ENCODE data around the gene AMZ1. TPM values are rescaled to one million over a fixed set of nuclear protein-coding genes. Genes with fewer than 3 reads are reported as not detected.

AMZ1 gene
- total RNA-seq, 1 experiment from 2014 or later, result 0.85 TPM

DNA sequence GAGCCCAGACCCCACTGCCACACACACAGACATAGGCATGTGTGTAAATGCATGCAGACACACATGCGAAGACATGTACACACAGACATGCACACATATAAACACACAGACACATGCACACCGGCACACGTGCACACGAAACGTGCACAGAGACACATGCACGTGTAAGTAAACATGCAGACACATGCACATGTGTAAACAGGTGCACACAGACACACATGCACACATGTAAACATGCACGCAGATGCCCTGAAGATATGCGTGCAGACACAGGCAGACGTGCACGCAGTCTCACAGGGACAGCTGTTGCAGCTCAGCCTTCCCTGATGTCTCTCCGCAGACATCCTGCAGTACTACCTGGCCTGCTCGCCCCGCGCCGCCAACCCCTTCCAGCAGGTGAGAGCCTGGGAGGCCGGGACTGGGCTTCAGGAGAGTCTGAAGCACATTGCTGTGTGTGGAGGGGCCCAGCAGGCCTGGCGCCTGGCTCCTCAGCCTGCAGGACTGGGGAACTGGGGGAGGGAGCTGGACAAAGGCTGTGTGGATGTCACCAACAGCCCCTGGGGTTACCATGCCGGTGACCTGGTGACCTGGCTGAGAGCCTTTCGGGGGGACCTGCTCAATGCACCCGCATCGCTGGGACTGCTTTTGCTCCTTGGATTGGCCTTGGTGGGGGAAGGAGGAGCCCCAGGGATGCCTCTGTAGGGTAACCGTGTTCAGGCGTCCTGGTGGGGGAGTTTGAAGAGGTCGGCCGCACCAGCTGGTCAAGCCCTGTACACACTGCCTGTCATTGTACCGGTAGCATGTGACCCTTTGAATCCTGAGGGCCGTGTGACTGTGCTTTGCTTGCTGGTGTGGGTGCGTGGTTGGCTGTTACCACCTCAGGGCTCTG lies 35.9 kb upstream of the AMZ1 start (continued):
- TF ChIP-seq, protein P1, sequence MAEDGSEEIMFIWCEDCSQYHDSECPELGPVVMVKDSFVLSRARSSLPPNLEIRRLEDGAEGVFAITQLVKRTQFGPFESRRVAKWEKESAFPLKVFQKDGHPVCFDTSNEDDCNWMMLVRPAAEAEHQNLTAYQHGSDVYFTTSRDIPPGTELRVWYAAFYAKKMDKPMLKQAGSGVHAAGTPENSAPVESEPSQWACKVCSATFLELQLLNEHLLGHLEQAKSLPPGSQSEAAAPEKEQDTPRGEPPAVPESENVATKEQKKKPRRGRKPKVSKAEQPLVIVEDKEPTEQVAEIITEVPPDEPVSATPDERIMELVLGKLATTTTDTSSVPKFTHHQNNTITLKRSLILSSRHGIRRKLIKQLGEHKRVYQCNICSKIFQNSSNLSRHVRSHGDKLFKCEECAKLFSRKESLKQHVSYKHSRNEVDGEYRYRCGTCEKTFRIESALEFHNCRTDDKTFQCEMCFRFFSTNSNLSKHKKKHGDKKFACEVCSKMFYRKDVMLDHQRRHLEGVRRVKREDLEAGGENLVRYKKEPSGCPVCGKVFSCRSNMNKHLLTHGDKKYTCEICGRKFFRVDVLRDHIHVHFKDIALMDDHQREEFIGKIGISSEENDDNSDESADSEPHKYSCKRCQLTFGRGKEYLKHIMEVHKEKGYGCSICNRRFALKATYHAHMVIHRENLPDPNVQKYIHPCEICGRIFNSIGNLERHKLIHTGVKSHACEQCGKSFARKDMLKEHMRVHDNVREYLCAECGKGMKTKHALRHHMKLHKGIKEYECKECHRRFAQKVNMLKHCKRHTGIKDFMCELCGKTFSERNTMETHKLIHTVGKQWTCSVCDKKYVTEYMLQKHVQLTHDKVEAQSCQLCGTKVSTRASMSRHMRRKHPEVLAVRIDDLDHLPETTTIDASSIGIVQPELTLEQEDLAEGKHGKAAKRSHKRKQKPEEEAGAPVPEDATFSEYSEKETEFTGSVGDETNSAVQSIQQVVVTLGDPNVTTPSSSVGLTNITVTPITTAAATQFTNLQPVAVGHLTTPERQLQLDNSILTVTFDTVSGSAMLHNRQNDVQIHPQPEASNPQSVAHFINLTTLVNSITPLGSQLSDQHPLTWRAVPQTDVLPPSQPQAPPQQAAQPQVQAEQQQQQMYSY (CRISPR knock-in tag; IDR thresholded peaks at IDR 0.05), result no peak
- TF ChIP-seq MYBL2 (CRISPR knock-in tag; IDR thresholded peaks at IDR 0.05) (no peak), USF2 (CRISPR knock-in tag; IDR thresholded peaks at IDR 0.05) (no peak), GTF2I (CRISPR knock-in tag; conservative IDR thresholded peaks at IDR 0.05) (no peak), ZNF416 (CRISPR knock-in tag; IDR thresholded peaks at IDR 0.05) (no peak), NFATC4 (CRISPR knock-in tag; IDR thresholded peaks at IDR 0.05) (no peak), ZBTB43 (CRISPR knock-in tag; IDR thresholded peaks at IDR 0.05) (no peak), KAT7 (CRISPR knock-in tag; IDR thresholded peaks at IDR 0.05; ENCODE audit: borderline replicate concordance) (no peak), CREM (CRISPR knock-in tag; IDR thresholded peaks at IDR 0.05) (no peak), NR1H2 (CRISPR knock-in tag; IDR thresholded peaks at IDR 0.05) (no peak), NR2C2 (CRISPR knock-in tag; IDR thresholded peaks at IDR 0.05) (no peak), ATF3 (CRISPR knock-in tag; conservative IDR thresholded peaks at IDR 0.05) (no peak)
- TF ChIP-seq, protein P2, sequence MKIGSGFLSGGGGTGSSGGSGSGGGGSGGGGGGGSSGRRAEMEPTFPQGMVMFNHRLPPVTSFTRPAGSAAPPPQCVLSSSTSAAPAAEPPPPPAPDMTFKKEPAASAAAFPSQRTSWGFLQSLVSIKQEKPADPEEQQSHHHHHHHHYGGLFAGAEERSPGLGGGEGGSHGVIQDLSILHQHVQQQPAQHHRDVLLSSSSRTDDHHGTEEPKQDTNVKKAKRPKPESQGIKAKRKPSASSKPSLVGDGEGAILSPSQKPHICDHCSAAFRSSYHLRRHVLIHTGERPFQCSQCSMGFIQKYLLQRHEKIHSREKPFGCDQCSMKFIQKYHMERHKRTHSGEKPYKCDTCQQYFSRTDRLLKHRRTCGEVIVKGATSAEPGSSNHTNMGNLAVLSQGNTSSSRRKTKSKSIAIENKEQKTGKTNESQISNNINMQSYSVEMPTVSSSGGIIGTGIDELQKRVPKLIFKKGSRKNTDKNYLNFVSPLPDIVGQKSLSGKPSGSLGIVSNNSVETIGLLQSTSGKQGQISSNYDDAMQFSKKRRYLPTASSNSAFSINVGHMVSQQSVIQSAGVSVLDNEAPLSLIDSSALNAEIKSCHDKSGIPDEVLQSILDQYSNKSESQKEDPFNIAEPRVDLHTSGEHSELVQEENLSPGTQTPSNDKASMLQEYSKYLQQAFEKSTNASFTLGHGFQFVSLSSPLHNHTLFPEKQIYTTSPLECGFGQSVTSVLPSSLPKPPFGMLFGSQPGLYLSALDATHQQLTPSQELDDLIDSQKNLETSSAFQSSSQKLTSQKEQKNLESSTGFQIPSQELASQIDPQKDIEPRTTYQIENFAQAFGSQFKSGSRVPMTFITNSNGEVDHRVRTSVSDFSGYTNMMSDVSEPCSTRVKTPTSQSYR (CRISPR knock-in tag; IDR thresholded peaks at IDR 0.05), result no peak

DNA sequence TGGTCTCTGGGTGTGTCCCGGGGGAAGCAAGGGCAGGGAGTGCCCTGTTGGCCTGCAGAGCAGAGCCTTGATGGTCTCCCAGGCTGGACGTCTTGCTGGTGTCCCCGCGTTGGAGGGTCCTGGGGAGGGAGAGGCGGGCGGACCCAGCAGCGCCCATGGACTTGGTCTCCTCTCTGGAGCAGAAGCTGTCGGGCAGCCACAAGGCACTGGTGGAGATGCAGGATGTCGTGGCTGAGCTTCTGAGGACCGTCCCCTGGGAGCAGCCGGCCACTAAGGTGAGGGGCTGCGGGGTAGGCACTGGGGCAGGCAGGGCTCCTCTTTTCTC lies 35.3 kb upstream of the AMZ1 start:
- CTCF ChIA-PET, result interaction anchor here (0.6 to 2.2 kb wide), 3 partner anchors 22 to 97 kb away, joined by 4 to 16 read pairs (median 7); partner anchors contain the start of gene BRAT1
- Mint-ChIP-seq H3K27me3 (ENCODE audit: low read depth) (no peaks in the 10 kb centered on the region), H3K27ac (no peak overlapping the region), H3K9me3 (no peaks in the 10 kb centered on the region), H3K4me1 (no peaks in the 10 kb centered on the region), H3K4me3 (no peak overlapping the region), H3K36me3 (peaks cover 35% of the 10 kb centered on the region)
- POLR2A ChIA-PET, result no interaction called here
- ATAC-seq, result no peak
- DNase-seq (ENCODE audit: low spot score), result no peak
- TF ChIP-seq, protein P3, sequence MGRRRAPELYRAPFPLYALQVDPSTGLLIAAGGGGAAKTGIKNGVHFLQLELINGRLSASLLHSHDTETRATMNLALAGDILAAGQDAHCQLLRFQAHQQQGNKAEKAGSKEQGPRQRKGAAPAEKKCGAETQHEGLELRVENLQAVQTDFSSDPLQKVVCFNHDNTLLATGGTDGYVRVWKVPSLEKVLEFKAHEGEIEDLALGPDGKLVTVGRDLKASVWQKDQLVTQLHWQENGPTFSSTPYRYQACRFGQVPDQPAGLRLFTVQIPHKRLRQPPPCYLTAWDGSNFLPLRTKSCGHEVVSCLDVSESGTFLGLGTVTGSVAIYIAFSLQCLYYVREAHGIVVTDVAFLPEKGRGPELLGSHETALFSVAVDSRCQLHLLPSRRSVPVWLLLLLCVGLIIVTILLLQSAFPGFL (CRISPR knock-in tag; IDR thresholded peaks at IDR 0.05; ENCODE audit: borderline replicate concordance), result no peak
- no peak for TF ChIP-seq ERG (CRISPR knock-in tag; IDR thresholded peaks at IDR 0.05)
- TF ChIP-seq ZBTB43 (CRISPR knock-in tag; IDR thresholded peaks at IDR 0.05), result no peak
- TF ChIP-seq ATF6 (CRISPR knock-in tag; IDR thresholded peaks at IDR 0.05), result no peak
- TF ChIP-seq TP53 (CRISPR knock-in tag; IDR thresholded peaks at IDR 0.05), result no peak
- TF ChIP-seq ZNF671 (CRISPR knock-in tag; IDR thresholded peaks at IDR 0.05), result no peak
- TF ChIP-seq ESRRA (CRISPR knock-in tag; IDR thresholded peaks at IDR 0.05; ENCODE audit: borderline replicate concordance), result no peak
- TF ChIP-seq ETV6 (CRISPR knock-in tag; IDR thresholded peaks at IDR 0.05), result no peak
- no peak for TF ChIP-seq FOXP1 (CRISPR knock-in tag; IDR thresholded peaks at IDR 0.05; ENCODE audit: borderline replicate concordance)
